Islet of Langerhans (tissue), 1 donor: ENCODE measurements around the gene TLX2.
"Not testable (repeated sequence)": the region's sequence is repeated elsewhere in the genome, so short reads cannot be mapped to it uniquely, and the experiment has no call there.

ENCODE experiments used
- FAIRE-seq: peaks from one replicate; lab custom pipeline; 2011; peaks lifted over from hg19 to GRCh38; lab: Jason Lieb, UNC

The TLX2 gene

GRCh38 chr2:74514368-74515270 lies at the start of gene TLX2:
TLX2 (plus strand) TSS chr2:74514450; CDS start chr2:74514807, 357 bp downstream.
- no peak for FAIRE-seq

- not testable (repeated sequence) for FAIRE-seq
Observed at GRCh38 chr2:74470742-74471141, 43.5 kb upstream of the TLX2 start.

GRCh38 chr2:74471332-74472065 lies 42.8 kb upstream of the TLX2 start:
- FAIRE-seq, result no peak

GRCh38 chr2:74472086-74472944 lies 41.9 kb upstream of the TLX2 start, which contains the start of gene MRPL53:
MRPL53 (minus strand) TSS chr2:74472680; CDS start chr2:74472660, 20 bp downstream.
- FAIRE-seq, result no peak

- no peak for FAIRE-seq
Observed at GRCh38 chr2:74472945-74473258, 41.3 kb upstream of the TLX2 start.

GRCh38 chr2:74474481-74474880 lies 39.8 kb upstream of the TLX2 start:
- no peak for FAIRE-seq

GRCh38 chr2:74474899-74475298 lies 39.4 kb upstream of the TLX2 start:
- FAIRE-seq, result no peak

- no peak for FAIRE-seq
Observed at GRCh38 chr2:74481431-74481830, 32.8 kb upstream of the TLX2 start.

GRCh38 chr2:74481961-74482800 lies 32.1 kb upstream of the TLX2 start:
- FAIRE-seq, result no peak

GRCh38 chr2:74482801-74483674 lies 31.2 kb upstream of the TLX2 start, which contains the start of the genes CCDC142 and TTC31:
CCDC142 (minus strand) TSS chr2:74482998; CDS start chr2:74482837, 161 bp downstream.
TTC31 (plus strand) TSS chr2:74483081; CDS start chr2:74483096, 15 bp downstream.
- no peak for FAIRE-seq

- not testable (repeated sequence) for FAIRE-seq
Observed at GRCh38 chr2:74483675-74484164, 30.5 kb upstream of the TLX2 start.

GRCh38 chr2:74486141-74486540 lies 28.1 kb upstream of the TLX2 start:
- FAIRE-seq, result no peak

GRCh38 chr2:74488643-74489481 lies 25.4 kb upstream of the TLX2 start:
- no peak for FAIRE-seq

GRCh38 chr2:74489906-74490305 lies 24.3 kb upstream of the TLX2 start:
- no peak for FAIRE-seq

GRCh38 chr2:74491648-74492544 lies 22.4 kb upstream of the TLX2 start:
- no peak for FAIRE-seq

- FAIRE-seq, result no peak
Observed at GRCh38 chr2:74493546-74493945, 20.7 kb upstream of the TLX2 start.

GRCh38 chr2:74495440-74495839 lies 18.8 kb upstream of the TLX2 start:
- no peak for FAIRE-seq
